GM21390 (cell line): ENCODE data around the gene PIAS4.
A peak's percentile ranks its signal among the peaks of the same experiment; 100 is the strongest.

Experiments
- ATAC-seq: cut with Tn5 transposase; IDR thresholded peaks from one replicate; pipeline ENCODE4 v1.9.1; 2021; ENCODE audit not compliant: unreplicated experiment

PIAS4 gene

GRCh38 chr19:3977242-3978143 lies 30.0 kb upstream of the PIAS4 start:
- ATAC-seq, result no peak

- no peak for ATAC-seq
Measured at GRCh38 chr19:3978145-3978544, 29.4 kb upstream of the PIAS4 start.

GRCh38 chr19:3979289-3979673 lies 28.3 kb upstream of the PIAS4 start:
- ATAC-seq, result no peak

GRCh38 chr19:3979674-3980352 lies 27.7 kb upstream of the PIAS4 start:
- no peak for ATAC-seq

- no peak for ATAC-seq
Measured at GRCh38 chr19:3980353-3981251, 26.9 kb upstream of the PIAS4 start.

- no peak for ATAC-seq
Measured at GRCh38 chr19:3981373-3981735, 26.2 kb upstream of the PIAS4 start.

GRCh38 chr19:3981736-3982681 lies 25.5 kb upstream of the PIAS4 start:
- no peak for ATAC-seq

GRCh38 chr19:3982701-3983541 lies 24.6 kb upstream of the PIAS4 start:
- no peak for ATAC-seq

- ATAC-seq, result no peak
Measured at GRCh38 chr19:3983542-3983914, 24.0 kb upstream of the PIAS4 start.

GRCh38 chr19:3983936-3984583 lies 23.5 kb upstream of the PIAS4 start:
- ATAC-seq, result no peak

GRCh38 chr19:3984584-3984907 lies 23.0 kb upstream of the PIAS4 start:
- ATAC-seq, result no peak

GRCh38 chr19:3984908-3985642 lies 22.5 kb upstream of the PIAS4 start, which contains the start of gene EEF2:
Gene EEF2, minus strand, starts transcription at chr19:3985463. Its CDS starts 83 bp downstream, at chr19:3985380.
- peak; percentile 45 for ATAC-seq

- ATAC-seq, result no peak
Measured at GRCh38 chr19:3985643-3986259, 21.8 kb upstream of the PIAS4 start.

GRCh38 chr19:3986260-3987041 lies 21.1 kb upstream of the PIAS4 start:
- ATAC-seq, result no peak

GRCh38 chr19:3987619-3988371 lies 19.7 kb upstream of the PIAS4 start:
- no peak for ATAC-seq

GRCh38 chr19:3990815-3991117 lies 16.8 kb upstream of the PIAS4 start:
- no peak for ATAC-seq

GRCh38 chr19:3995607-3996006 lies 11.9 kb upstream of the PIAS4 start:
- no peak for ATAC-seq
